GM13977 (cell line): ENCODE measurements around the gene BIK.

Source experiments
- DNase-seq: peaks from one replicate; pipeline ENCODE4 v3.0.0; 2012; ENCODE audit warnings: low spot score
- CTCF ChIP-seq: IDR thresholded peaks from 2 replicates; pipeline ENCODE4 v1.5.1; 2012; ENCODE audit warnings: mild to moderate bottlenecking, control low read depth; ENCODE audit not compliant: insufficient read depth; ENCODE audit errors: extremely low read depth, missing control alignments
- in situ Hi-C: fragments of 300-500 bp; cut with MboI; formaldehyde crosslinking; loops from one replicate; pipeline ENCODE4 v1.12.0; 2022; ENCODE audit warnings: low sequenced_read_pairs, low pct_unique_long_range_greater_than_20kb, mixed read lengths, inconsistent platforms; ENCODE audit not compliant: unreplicated experiment

The BIK gene

GRCh38 chr22:43159484-43160178 lies 49.1 kb downstream of the BIK start:
- TF ChIP-seq CTCF: peak; percentile 32
- no peak for DNase-seq
- in situ Hi-C loops: no loop called here

DNA sequence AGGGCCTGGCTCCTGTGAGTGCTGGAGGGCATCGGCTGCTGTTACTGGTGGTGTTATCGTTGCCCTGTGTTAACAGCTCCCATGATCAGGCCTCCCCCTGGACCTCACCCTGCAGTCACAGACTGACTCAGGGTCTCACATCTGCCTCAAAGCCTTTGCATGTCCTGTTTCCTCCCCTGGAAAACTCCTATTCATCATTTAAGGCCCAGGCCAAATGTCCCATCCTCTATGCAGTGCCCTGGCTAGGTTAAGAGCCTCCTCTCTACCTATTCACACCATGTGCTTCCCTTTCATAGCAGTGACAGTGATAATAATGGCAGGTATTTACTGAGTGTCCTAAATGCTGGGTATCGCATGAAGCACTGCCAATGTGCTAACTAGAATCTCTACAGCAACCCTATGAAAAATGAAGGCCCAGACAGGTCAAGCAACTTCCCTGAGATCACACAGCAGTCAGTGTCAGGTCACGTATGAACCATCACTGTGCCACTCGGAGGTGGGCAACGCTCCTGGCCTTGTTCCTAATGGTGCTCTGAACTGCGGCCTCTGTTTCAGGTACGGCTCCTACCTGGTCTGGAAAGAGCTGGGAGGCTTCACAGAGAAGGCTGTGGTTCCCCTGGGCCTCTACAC lies 50.1 kb downstream of the BIK start:
- no peak for TF ChIP-seq CTCF
- in situ Hi-C loops: no loop called here
- DNase-seq: no peak

DNA sequence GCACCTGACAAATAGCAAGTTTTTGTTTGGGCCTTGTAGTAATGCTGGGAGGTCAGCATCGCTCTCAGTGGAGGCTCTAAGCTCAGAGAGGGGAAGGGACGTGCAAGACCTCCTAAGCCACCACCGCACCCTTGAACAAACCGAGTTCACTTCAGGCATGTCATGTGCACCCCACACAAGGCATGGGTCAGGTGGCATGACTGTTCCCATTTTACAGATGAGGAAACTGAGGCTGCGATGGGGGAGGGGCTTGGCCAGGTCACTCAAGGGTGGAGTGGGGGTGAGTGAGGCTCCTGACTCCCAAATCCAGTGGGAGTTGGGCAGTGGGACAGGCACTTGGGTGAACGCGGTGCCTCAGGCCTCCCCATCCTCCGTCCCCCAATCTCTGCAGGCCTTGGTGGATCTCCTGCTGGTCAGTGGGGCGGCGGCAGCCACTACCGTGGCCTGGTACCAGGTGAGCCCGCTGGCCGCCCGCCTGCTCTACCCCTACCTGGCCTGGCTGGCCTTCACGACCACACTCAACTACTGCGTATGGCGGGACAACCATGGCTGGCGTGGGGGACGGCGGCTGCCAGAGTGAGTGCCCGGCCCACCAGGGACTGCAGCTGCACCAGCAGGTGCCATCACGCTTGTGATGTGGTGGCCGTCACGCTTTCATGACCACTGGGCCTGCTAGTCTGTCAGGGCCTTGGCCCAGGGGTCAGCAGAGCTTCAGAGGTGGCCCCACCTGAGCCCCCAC lies 52.0 kb downstream of the BIK start:
- no peak for TF ChIP-seq CTCF
- DNase-seq: no peak

DNA sequence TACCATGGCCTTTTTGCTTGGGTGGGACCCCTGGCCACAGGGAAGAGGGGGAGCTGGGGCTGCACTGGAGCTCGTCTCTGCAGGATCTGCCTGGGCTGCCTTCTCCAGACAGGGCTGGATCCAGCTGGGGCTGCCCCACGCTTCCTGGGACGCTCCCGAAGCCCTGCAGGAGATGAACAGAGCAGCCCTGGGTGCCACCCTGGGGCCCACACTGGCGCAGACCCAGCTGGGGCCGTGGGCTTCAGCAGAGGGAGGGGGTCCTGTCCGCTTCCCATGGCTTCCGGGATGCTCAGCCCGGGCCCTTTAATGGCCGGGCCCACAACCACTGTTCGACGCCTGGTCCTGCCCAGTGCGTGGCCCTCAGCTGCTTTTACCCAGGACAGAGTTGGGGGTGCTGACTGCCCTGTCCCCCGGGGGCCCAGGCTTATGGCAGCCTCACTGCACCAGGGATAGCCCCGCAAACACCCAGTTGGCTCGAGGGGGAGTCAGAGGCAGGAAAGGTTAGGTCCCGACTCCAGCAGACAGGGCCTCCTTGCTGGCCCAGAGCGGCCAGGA lies 52.8 kb downstream of the BIK start:
- no peak for TF ChIP-seq CTCF
- in situ Hi-C loops: no loop called here
- no peak for DNase-seq

More for the DNA sequence above, 52.0 kb downstream of the BIK start:
- in situ Hi-C loops: no loop called here

DNA sequence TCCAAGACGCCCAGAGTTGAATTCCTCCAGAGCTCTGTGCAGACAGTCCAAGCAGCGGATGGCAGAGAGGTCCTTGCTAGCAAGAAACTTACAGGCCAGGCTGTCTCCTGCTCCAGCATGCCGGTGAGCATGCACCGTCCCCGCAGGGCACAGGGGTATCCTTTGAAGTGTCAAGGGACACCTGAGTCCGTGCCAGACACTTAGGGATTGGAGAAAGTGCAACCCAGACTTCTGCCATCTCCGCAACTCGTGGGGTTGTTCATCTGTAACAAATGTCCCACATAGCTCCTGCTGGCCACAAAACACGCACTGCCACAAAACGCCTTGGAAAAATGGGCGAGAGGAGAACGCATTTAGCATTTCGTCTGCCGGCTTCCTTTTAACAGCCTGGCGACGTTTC lies 54.1 kb downstream of the BIK start:
- in situ Hi-C loops: no loop called here
- no peak for TF ChIP-seq CTCF
- DNase-seq: no peak

- TF ChIP-seq CTCF: no peak
- in situ Hi-C loops: no loop called here
Observed at GRCh38 chr22:43166132-43166930, 55.8 kb downstream of the BIK start.

More at GRCh38 chr22:43166132-43166930, 55.8 kb downstream of the BIK start:
- DNase-seq: no peak
